GM18861 (cell line): Measurements from ENCODE around the gene ZDHHC16.
"Not testable (repeated sequence)": the region's sequence is repeated elsewhere in the genome, so short reads cannot be mapped to it uniquely, and the experiment has no call there.

Experiments
- ATAC-seq: cut with Tn5 transposase; IDR thresholded peaks from one replicate; pipeline ENCODE4 v1.9.1; 2021; ENCODE audit not compliant: unreplicated experiment

Gene ZDHHC16

GRCh38 chr10:97434055-97434454 is 11.9 kb upstream of the ZDHHC16 start:
- no peak for ATAC-seq

- no peak for ATAC-seq
Observed at GRCh38 chr10:97434557-97434956, 11.4 kb upstream of the ZDHHC16 start.

GRCh38 chr10:97435211-97435610 is 10.8 kb upstream of the ZDHHC16 start:
- no peak for ATAC-seq

GRCh38 chr10:97442277-97442676 is 3.7 kb upstream of the ZDHHC16 start:
- no peak for ATAC-seq

GRCh38 chr10:97444212-97444611 is 1.8 kb upstream of the ZDHHC16 start:
- no peak for ATAC-seq

GRCh38 chr10:97445357-97445721 is 636 bp upstream of the ZDHHC16 start:
- no peak for ATAC-seq

- no peak for ATAC-seq
Observed at GRCh38 chr10:97450828-97451227, 4.9 kb downstream of the ZDHHC16 start.

- no peak for ATAC-seq
Observed at GRCh38 chr10:97451605-97452004, 5.6 kb downstream of the ZDHHC16 start.

GRCh38 chr10:97452352-97452751 is 6.4 kb downstream of the ZDHHC16 start:
- ATAC-seq, result no peak

- no peak for ATAC-seq
Observed at GRCh38 chr10:97454330-97455036, 8.5 kb downstream of the ZDHHC16 start.

- no peak for ATAC-seq
Observed at GRCh38 chr10:97456034-97456685, 10.2 kb downstream of the ZDHHC16 start.

- ATAC-seq, result no peak
Observed at GRCh38 chr10:97456686-97457065, 10.7 kb downstream of the ZDHHC16 start.

GRCh38 chr10:97459111-97459510 is 13.1 kb downstream of the ZDHHC16 start:
- no peak for ATAC-seq

GRCh38 chr10:97459933-97460332 is 14.0 kb downstream of the ZDHHC16 start:
- no peak for ATAC-seq

- no peak for ATAC-seq
Observed at GRCh38 chr10:97462309-97462708, 16.3 kb downstream of the ZDHHC16 start.

- no peak for ATAC-seq
Observed at GRCh38 chr10:97463363-97464132, 17.6 kb downstream of the ZDHHC16 start.

GRCh38 chr10:97464226-97464625 is 18.3 kb downstream of the ZDHHC16 start:
- ATAC-seq, result no peak

GRCh38 chr10:97465982-97466381 is 20.0 kb downstream of the ZDHHC16 start:
- ATAC-seq, result no peak

- ATAC-seq, result no peak
Observed at GRCh38 chr10:97466755-97467154, 20.8 kb downstream of the ZDHHC16 start.

- ATAC-seq, result no peak
Observed at GRCh38 chr10:97468162-97468561, 22.2 kb downstream of the ZDHHC16 start.

- not testable (repeated sequence) for ATAC-seq
Observed at GRCh38 chr10:97468781-97469180, 22.8 kb downstream of the ZDHHC16 start.

GRCh38 chr10:97474918-97475317 is 28.9 kb downstream of the ZDHHC16 start:
- ATAC-seq, result no peak
